Measurements from ENCODE around the gene WDR5B. TPM values are rescaled to one million over a fixed set of nuclear protein-coding genes. Genes with fewer than 3 reads are reported as not detected.
"Not testable (repeated sequence)": the region's sequence is repeated elsewhere in the genome, so short reads cannot be mapped to it uniquely, and the experiment has no call there.

WDR5B gene
- total and polyA plus RNA-seq, 2 donors (not counting 3 experiments of a cell fraction or from before 2014, with no cell fraction given): 1.8 to 3.7 TPM

GRCh38 chr3:122443762-122444490 is 28.1 kb upstream of the WDR5B start:
- BruUV-seq (replicated peaks); H3K4me1 ChIP-seq (ENCODE audit: control insufficient read depth, extremely low read depth, insufficient read depth, low read length); FAIRE-seq; H3K9me1 ChIP-seq (replicated peaks; ENCODE audit: control insufficient read depth, extremely low read depth, insufficient read depth, low read length); H3K79me2 ChIP-seq (ENCODE audit: control insufficient read depth, insufficient read depth, low read length); POLR2A ChIA-PET; DNase-seq (ENCODE audit: low read depth, low spot score); H4K20me1 ChIP-seq (replicated peaks; ENCODE audit: control insufficient read depth, extremely low read depth, insufficient read depth, low read length); dilution Hi-C loops (cut with MboI; ENCODE audit: extremely low pct_ligation_motif_present, low sequenced_read_pairs); intact Hi-C loops (cut with micrococcal nuclease); H3K9me3 ChIP-seq (replicated peaks; ENCODE audit: control insufficient read depth, insufficient read depth, low read length); H2AFZ ChIP-seq (ENCODE audit: low read depth, low read length); H3K9ac ChIP-seq (replicated peaks; ENCODE audit: extremely low read depth, insufficient read depth, low read length); H3K27me3 ChIP-seq (ENCODE audit: control insufficient read depth in 2 of 2, insufficient read depth in 2 of 2, low read length in 2 of 2); H3K4me2 ChIP-seq (ENCODE audit: insufficient read depth, low read length); H3K27ac ChIP-seq (ENCODE audit: insufficient read depth, low read depth, low read length); H3K4me3 ChIP-seq (replicated peaks in 1 of 3; ENCODE audit: insufficient read depth in 1 of 3, low read depth in 1 of 3, low read length in 3 of 3); CTCF ChIA-PET: not testable (repeated sequence)
- peaks cover 6 to 13% of the 10 kb centered on the region in 2 experiments for H3K36me3 ChIP-seq (ENCODE audit: control insufficient read depth in 2 of 2, extremely low read depth in 1 of 2, insufficient read depth in 2 of 2, low read length in 2 of 2)

GRCh38 chr3:122443090-122443489 is 27.2 kb upstream of the WDR5B start:
- TF ChIP-seq CTCF (IDR thresholded peaks at IDR 0.05; ENCODE audit: extremely low read depth in 1 of 2, insufficient read depth in 1 of 2, low read depth in 1 of 2, low read length in 2 of 2): no peak
- TF ChIP-seq GATA2 (IDR thresholded peaks at IDR 0.05; ENCODE audit: insufficient read depth, insufficient read length, low read depth, low read length): no peak
- TF ChIP-seq FOS (IDR thresholded peaks at IDR 0.05; ENCODE audit: borderline replicate concordance, insufficient read depth, low read length): no peak
- TF ChIP-seq EZH2 (IDR thresholded peaks at IDR 0.05; ENCODE audit: borderline replicate concordance, low read depth, low read length, severe bottlenecking): no peak
- TF ChIP-seq MAX (IDR thresholded peaks at IDR 0.05; ENCODE audit: insufficient read depth, insufficient read length): no peak
- no peak for TF ChIP-seq POLR2A (IDR thresholded peaks at IDR 0.05; ENCODE audit: low read depth, low read length)
- TF ChIP-seq JUN (IDR thresholded peaks at IDR 0.05; ENCODE audit: borderline replicate concordance, insufficient read depth, insufficient read length, low read depth): no peak
- TF ChIP-seq POLR2AphosphoS5 (IDR thresholded peaks at IDR 0.05; ENCODE audit: insufficient read depth, low read depth, low read length): no peak
- Histone ChIP-seq H3K27me3 (ENCODE audit: control insufficient read depth in 2 of 2, insufficient read depth in 2 of 2, low read length in 2 of 2) (no peaks in the 10 kb centered on the region), H3K9me1 (replicated peaks; ENCODE audit: control insufficient read depth, extremely low read depth, insufficient read depth, low read length) (no peaks in the 10 kb centered on the region), H3K9me3 (replicated peaks; ENCODE audit: control insufficient read depth, insufficient read depth, low read length) (no peaks in the 10 kb centered on the region), H4K20me1 (replicated peaks; ENCODE audit: control insufficient read depth, extremely low read depth, insufficient read depth, low read length) (no peaks in the 10 kb centered on the region), H2AFZ (ENCODE audit: low read depth, low read length) (no peak overlapping the region), H3K4me2 (ENCODE audit: insufficient read depth, low read length) (no peak overlapping the region), H3K4me3 (replicated peaks in 1 of 3; ENCODE audit: insufficient read depth in 1 of 3, low read depth in 1 of 3, low read length in 3 of 3) (no peak overlapping the region), H3K36me3 (ENCODE audit: control insufficient read depth in 2 of 2, extremely low read depth in 1 of 2, insufficient read depth in 2 of 2, low read length in 2 of 2) (peaks cover 6 to 13% of the 10 kb centered on the region in 2 experiments), H3K9ac (replicated peaks; ENCODE audit: extremely low read depth, insufficient read depth, low read length) (no peak overlapping the region), H3K4me1 (ENCODE audit: control insufficient read depth, extremely low read depth, insufficient read depth, low read length) (no peaks in the 10 kb centered on the region), H3K27ac (ENCODE audit: insufficient read depth, low read depth, low read length) (no peak overlapping the region), H3K79me2 (ENCODE audit: control insufficient read depth, insufficient read depth, low read length) (peaks cover 5% of the 10 kb centered on the region)
- ChIA-PET POLR2A (no interaction called here), CTCF (interaction anchor here (3.1 kb wide), 1 partner anchor 10 kb away, joined by 7 read pairs; no protein-coding TSS in a partner anchor)
- no TSS peak for BruUV-seq (replicated peaks)
- DNase-seq (ENCODE audit: low read depth, low spot score) (no peak), FAIRE-seq (no peak)
- intact Hi-C loops (cut with micrococcal nuclease) (no loop called here), dilution Hi-C loops (cut with MboI; ENCODE audit: extremely low pct_ligation_motif_present, low sequenced_read_pairs) (no loop called here)

Data from endothelial cell of umbilical vein (primary cell).